OCI-M1 (cell line): ENCODE data around the gene CSTF3.
A peak's percentile ranks its signal among the peaks of the same experiment; 100 is the strongest.
"Not testable (repeated sequence)": the region's sequence is repeated elsewhere in the genome, so short reads cannot be mapped to it uniquely, and the experiment has no call there.

ENCODE experiments used
- DNase-seq: peaks from one replicate; lab custom pipeline; 2025; lab: John Stamatoyannopoulos, UW

The CSTF3 gene

GRCh38 chr11:33160587-33160986 is 693 bp downstream of the CSTF3 start:
- DNase-seq = peak; percentile 50

- DNase-seq = peak; percentile 61
Measured at GRCh38 chr11:33160136-33160535, 1.1 kb downstream of the CSTF3 start.

- not testable (repeated sequence) for DNase-seq
Measured at GRCh38 chr11:33159378-33159867, 1.9 kb downstream of the CSTF3 start.

GRCh38 chr11:33158596-33159275 is 2.5 kb downstream of the CSTF3 start:
- DNase-seq = no peak

- DNase-seq = no peak
Measured at GRCh38 chr11:33157103-33158027, 3.9 kb downstream of the CSTF3 start.

- DNase-seq = no peak
Measured at GRCh38 chr11:33151399-33151798, 9.9 kb downstream of the CSTF3 start.

- no peak for DNase-seq
Measured at GRCh38 chr11:33147559-33147958, 13.7 kb downstream of the CSTF3 start.

GRCh38 chr11:33135768-33136443 is 25.4 kb downstream of the CSTF3 start:
- no peak for DNase-seq

GRCh38 chr11:33135216-33135615 is 26.1 kb downstream of the CSTF3 start:
- DNase-seq = no peak

GRCh38 chr11:33134276-33134675 is 27.0 kb downstream of the CSTF3 start:
- DNase-seq = no peak

- no peak for DNase-seq
Measured at GRCh38 chr11:33133761-33134160, 27.5 kb downstream of the CSTF3 start.

- no peak for DNase-seq
Measured at GRCh38 chr11:33132510-33132909, 28.8 kb downstream of the CSTF3 start.

GRCh38 chr11:33128739-33129138 is 32.5 kb downstream of the CSTF3 start:
- no peak for DNase-seq

- no peak for DNase-seq
Measured at GRCh38 chr11:33125611-33126010, 35.7 kb downstream of the CSTF3 start.

GRCh38 chr11:33125025-33125424 is 36.3 kb downstream of the CSTF3 start:
- no peak for DNase-seq

GRCh38 chr11:33122696-33123095 is 38.6 kb downstream of the CSTF3 start:
- DNase-seq = not testable (repeated sequence)

GRCh38 chr11:33116535-33116934 is 44.7 kb downstream of the CSTF3 start:
- no peak for DNase-seq

- DNase-seq = no peak
Measured at GRCh38 chr11:33110083-33110482, 51.2 kb downstream of the CSTF3 start.

GRCh38 chr11:33109294-33109895 is 51.9 kb downstream of the CSTF3 start:
- no peak for DNase-seq

GRCh38 chr11:33103836-33104235 is 57.4 kb downstream of the CSTF3 start:
- no peak for DNase-seq

- no peak for DNase-seq
Measured at GRCh38 chr11:33094157-33094556, 67.1 kb downstream of the CSTF3 start.

- DNase-seq = no peak
Measured at GRCh38 chr11:33089776-33090175, 71.5 kb downstream of the CSTF3 start.
